HK-2 (cell line): Measurements from ENCODE around the gene KMO.
A peak's percentile ranks its signal among the peaks of the same experiment; 100 is the strongest.

Experiments
- DNase-seq: peaks from one replicate; pipeline ENCODE4 v3.0.0-alpha.2; 2018; ENCODE audit not compliant: unreplicated experiment

The KMO gene

GRCh38 chr1:241630005-241630404 is 97.8 kb downstream of the KMO start:
- DNase-seq: no peak

- DNase-seq: no peak
Observed at GRCh38 chr1:241630476-241630875, 98.3 kb downstream of the KMO start.

- no peak for DNase-seq
Observed at GRCh38 chr1:241630899-241631298, 98.7 kb downstream of the KMO start.

- DNase-seq: no peak
Observed at GRCh38 chr1:241631674-241632073, 99.5 kb downstream of the KMO start.

- no peak for DNase-seq
Observed at GRCh38 chr1:241632987-241633386, 100.8 kb downstream of the KMO start.

- no peak for DNase-seq
Observed at GRCh38 chr1:241635556-241636152, 103.5 kb downstream of the KMO start.

- no peak for DNase-seq
Observed at GRCh38 chr1:241636291-241636690, 104.1 kb downstream of the KMO start.

GRCh38 chr1:241637046-241637590 is 104.9 kb downstream of the KMO start:
- no peak for DNase-seq

- no peak for DNase-seq
Observed at GRCh38 chr1:241637604-241638003, 105.4 kb downstream of the KMO start.

GRCh38 chr1:241638099-241638682 is 106.0 kb downstream of the KMO start:
- no peak for DNase-seq

GRCh38 chr1:241638909-241639622 is 106.9 kb downstream of the KMO start:
- no peak for DNase-seq

GRCh38 chr1:241639623-241640148 is 107.5 kb downstream of the KMO start:
- peak; percentile 56 for DNase-seq

- DNase-seq: peak; percentile 91
Observed at GRCh38 chr1:241640149-241640866, 108.1 kb downstream of the KMO start, which contains the start of the genes CHML and OPN3. Gene CHML, minus strand, starts transcription at chr1:241640369. Its CDS starts 4,603 bp downstream, at chr1:241635766. Gene OPN3, minus strand, starts transcription at chr1:241640369. Its CDS starts 115 bp downstream, at chr1:241640254.

- DNase-seq: no peak
Observed at GRCh38 chr1:241640867-241641622, 108.9 kb downstream of the KMO start.

- DNase-seq: no peak
Observed at GRCh38 chr1:241641773-241642592, 109.8 kb downstream of the KMO start.

GRCh38 chr1:241642593-241642944 is 110.4 kb downstream of the KMO start:
- no peak for DNase-seq

- no peak for DNase-seq
Observed at GRCh38 chr1:241644259-241644658, 112.1 kb downstream of the KMO start.

GRCh38 chr1:241645199-241645598 is 113.0 kb downstream of the KMO start:
- no peak for DNase-seq
